Measurements from ENCODE around the gene ZNF740.
A peak's percentile ranks its signal among the peaks of the same experiment; 100 is the strongest.

The ZNF740 gene

GRCh38 chr12:53195516-53196420 is 15.2 kb downstream of the ZNF740 start:
- Histone ChIP-seq H3K27ac (ENCODE audit: extremely low read depth, low read depth, low read length) (no peak overlapping the region), H3K4me1 (ENCODE audit: control insufficient read depth, insufficient read depth, low read length) (no peaks in the 10 kb centered on the region), H3K9me3 (ENCODE audit: control insufficient read depth, insufficient read depth, low read depth, low read length) (no peaks in the 10 kb centered on the region), H3K4me3 (ENCODE audit: low read depth, low read length) (no peak overlapping the region), H3K36me3 (ENCODE audit: control insufficient read depth in 2 of 2, insufficient read depth in 1 of 2, low read length in 2 of 2) (peaks cover 0 to 20% of the 10 kb centered on the region in 2 experiments; a peak in 1 of 3 replicates)
- POLR2A ChIA-PET: interaction anchor here (0.9 to 1.4 kb wide), 3 partner anchors 9 to 15 kb away, joined by 3 to 4 read pairs (median 3); partner anchors contain the start of genes CSAD and ZNF740
- TF ChIP-seq ZNF600 (tag by site-specific recombination; IDR thresholded peaks at IDR 0.05) (peak; percentile 53; the same call in 1 of the 2 replicates), FEZF1 (tag by site-specific recombination; IDR thresholded peaks at IDR 0.05) (no peak), HIC1 (tag by site-specific recombination; IDR thresholded peaks at IDR 0.05) (peak; percentile 13; the same call in 1 of the 2 replicates)
- CTCF ChIA-PET: interaction anchor here (0.6 to 3.5 kb wide), 8 partner anchors 13 to 1072 kb away, joined by 3 to 35 read pairs (median 5); no protein-coding TSS in a partner anchor

GRCh38 chr12:53196486-53196885 is 16.0 kb downstream of the ZNF740 start:
- ChIA-PET CTCF (interaction anchor here (0.9 to 3.5 kb wide), 4 partner anchors 12 to 130 kb away, joined by 3 to 18 read pairs (median 9); no protein-coding TSS in a partner anchor), POLR2A (no interaction called here)
- Histone ChIP-seq H3K4me3 (ENCODE audit: low read depth, low read length) (no peak overlapping the region), H3K4me1 (ENCODE audit: control insufficient read depth, insufficient read depth, low read length) (no peaks in the 10 kb centered on the region), H3K9me3 (ENCODE audit: control insufficient read depth, insufficient read depth, low read depth, low read length) (no peaks in the 10 kb centered on the region), H3K36me3 (ENCODE audit: control insufficient read depth in 2 of 2, insufficient read depth in 1 of 2, low read length in 2 of 2) (peaks cover 0 to 14% of the 10 kb centered on the region in 2 experiments; a peak in 1 of 3 replicates), H3K27ac (ENCODE audit: extremely low read depth, low read depth, low read length) (no peak overlapping the region)
- TF ChIP-seq ZFP37 (tag by site-specific recombination; IDR thresholded peaks at IDR 0.05): no peak
- no peak for TF ChIP-seq ZNF214 (tag by site-specific recombination; IDR thresholded peaks at IDR 0.05; ENCODE audit: borderline replicate concordance)
- no peak for TF ChIP-seq ZNF621 (tag by site-specific recombination; IDR thresholded peaks at IDR 0.05)
- no peak for TF ChIP-seq ZNF394 (tag by site-specific recombination; IDR thresholded peaks at IDR 0.05; ENCODE audit: borderline replicate concordance)
- no peak for TF ChIP-seq PRDM6 (tag by site-specific recombination; IDR thresholded peaks at IDR 0.05)
- no peak for TF ChIP-seq ZNF555 (tag by site-specific recombination; conservative IDR thresholded peaks at IDR 0.05)
- no peak for TF ChIP-seq ZSCAN30 (tag by site-specific recombination; IDR thresholded peaks at IDR 0.05)
- no peak for TF ChIP-seq ZFHX2 (tag by site-specific recombination; conservative IDR thresholded peaks at IDR 0.05)
- no peak for TF ChIP-seq ZNF157 (tag by site-specific recombination; IDR thresholded peaks at IDR 0.05)

- ChIA-PET CTCF (interaction anchor here (0.6 to 3.1 kb wide), 6 partner anchors 14 to 131 kb away, joined by 3 to 18 read pairs (median 6); no protein-coding TSS in a partner anchor), POLR2A (interaction anchor here (1.2 kb wide), 1 partner anchor 22 kb away, joined by 4 read pairs; no protein-coding TSS in a partner anchor)
- peaks cover 0 to 7% of the 10 kb centered on the region in 2 experiments; a peak in 1 of 3 replicates for H3K36me3 ChIP-seq (ENCODE audit: control insufficient read depth in 2 of 2, insufficient read depth in 1 of 2, low read length in 2 of 2)
- H3K27ac ChIP-seq (ENCODE audit: extremely low read depth, low read depth, low read length): no peak overlapping the region
- no peak overlapping the region for H3K4me3 ChIP-seq (ENCODE audit: low read depth, low read length)
- H3K9me3 ChIP-seq (ENCODE audit: control insufficient read depth, insufficient read depth, low read depth, low read length): no peaks in the 10 kb centered on the region
- no peaks in the 10 kb centered on the region for H3K4me1 ChIP-seq (ENCODE audit: control insufficient read depth, insufficient read depth, low read length)
- TF ChIP-seq OVOL3 (tag by site-specific recombination; IDR thresholded peaks at IDR 0.05) (no peak), ZNF155 (tag by site-specific recombination; IDR thresholded peaks at IDR 0.05) (no peak), ZBTB11 (tag by site-specific recombination; conservative IDR thresholded peaks at IDR 0.05; ENCODE audit: low read depth) (no peak), ZNF37A (tag by site-specific recombination; IDR thresholded peaks at IDR 0.05) (no peak), EGR2 (tag by site-specific recombination; IDR thresholded peaks at IDR 0.05; ENCODE audit: low read depth) (no peak), KLF7 (tag by site-specific recombination; IDR thresholded peaks at IDR 0.05; ENCODE audit: borderline replicate concordance) (no peak), ZNF529 (tag by site-specific recombination; IDR thresholded peaks at IDR 0.05; ENCODE audit: insufficient replicate concordance) (no peak), ZNF701 (tag by site-specific recombination; IDR thresholded peaks at IDR 0.05) (no peak), IKZF3 (tag by site-specific recombination; IDR thresholded peaks at IDR 0.05) (no peak), ZNF416 (tag by site-specific recombination; IDR thresholded peaks at IDR 0.05) (no peak)
Observed at GRCh38 chr12:53197011-53197640, 16.6 kb downstream of the ZNF740 start.
